ENCODE measurements around the gene BCO2. TPM values are rescaled to one million over a fixed set of nuclear protein-coding genes. Genes with fewer than 3 reads are reported as not detected.
A peak's percentile ranks its signal among the peaks of the same experiment; 100 is the strongest.

The BCO2 gene
- total and polyA plus RNA-seq, 10 of the 15 experiments (the other 5 are each of a cell fraction or from before 2014, with no cell fraction given) = 0.29 to 1.0 (median 0.57) TPM

DNA sequence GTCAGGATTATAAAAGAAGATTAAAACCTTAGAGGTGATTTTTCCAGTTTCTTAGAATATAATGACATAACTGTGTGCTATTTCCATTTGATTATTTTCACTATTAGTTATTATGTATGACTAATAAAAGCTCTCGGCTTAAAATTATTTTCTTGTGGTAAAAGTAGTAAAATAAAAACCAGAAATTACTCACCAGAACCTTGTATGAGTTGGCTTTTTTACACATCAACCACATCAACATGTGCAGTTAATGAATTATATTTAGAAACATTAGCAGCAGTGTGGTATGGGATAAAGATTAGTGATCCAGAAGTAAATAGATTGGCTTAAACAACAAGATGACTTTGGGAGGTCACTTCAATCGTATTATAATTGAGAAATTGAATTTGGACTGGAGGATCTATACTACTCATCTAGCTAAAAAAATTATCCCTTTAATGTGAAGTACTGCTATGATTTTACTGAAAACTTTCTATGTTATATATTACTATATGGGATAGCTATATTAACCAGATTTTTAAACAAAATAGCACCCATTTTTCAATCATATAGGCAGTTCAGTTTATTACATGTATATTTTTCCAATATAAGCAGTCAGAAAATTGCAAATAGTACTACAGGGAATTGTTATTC, 2.8 kb upstream of the BCO2 start (continued):
- TF ChIP-seq, protein P1, sequence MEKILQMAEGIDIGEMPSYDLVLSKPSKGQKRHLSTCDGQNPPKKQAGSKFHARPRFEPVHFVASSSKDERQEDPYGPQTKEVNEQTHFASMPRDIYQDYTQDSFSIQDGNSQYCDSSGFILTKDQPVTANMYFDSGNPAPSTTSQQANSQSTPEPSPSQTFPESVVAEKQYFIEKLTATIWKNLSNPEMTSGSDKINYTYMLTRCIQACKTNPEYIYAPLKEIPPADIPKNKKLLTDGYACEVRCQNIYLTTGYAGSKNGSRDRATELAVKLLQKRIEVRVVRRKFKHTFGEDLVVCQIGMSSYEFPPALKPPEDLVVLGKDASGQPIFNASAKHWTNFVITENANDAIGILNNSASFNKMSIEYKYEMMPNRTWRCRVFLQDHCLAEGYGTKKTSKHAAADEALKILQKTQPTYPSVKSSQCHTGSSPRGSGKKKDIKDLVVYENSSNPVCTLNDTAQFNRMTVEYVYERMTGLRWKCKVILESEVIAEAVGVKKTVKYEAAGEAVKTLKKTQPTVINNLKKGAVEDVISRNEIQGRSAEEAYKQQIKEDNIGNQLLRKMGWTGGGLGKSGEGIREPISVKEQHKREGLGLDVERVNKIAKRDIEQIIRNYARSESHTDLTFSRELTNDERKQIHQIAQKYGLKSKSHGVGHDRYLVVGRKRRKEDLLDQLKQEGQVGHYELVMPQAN (conservative IDR thresholded peaks at IDR 0.05) = no peak
- TF ChIP-seq POLR2AphosphoS2 (IDR thresholded peaks at IDR 0.05; ENCODE audit: low read depth, low read length) (no peak), SIN3A (IDR thresholded peaks at IDR 0.05; ENCODE audit: low read depth, low read length) (no peak), NFXL1 (IDR thresholded peaks at IDR 0.05; ENCODE audit: borderline replicate concordance) (no peak), NFYA (IDR thresholded peaks at IDR 0.05; ENCODE audit: borderline replicate concordance, low read depth, low read length) (no peak), ASH2L (IDR thresholded peaks at IDR 0.05; ENCODE audit: borderline replicate concordance, low read depth) (no peak), ZNF207 (IDR thresholded peaks at IDR 0.05; ENCODE audit: borderline replicate concordance) (no peak), HCFC1 (IDR thresholded peaks at IDR 0.05; ENCODE audit: low read length) (no peak), ZNF217 (IDR thresholded peaks at IDR 0.05) (peak; percentile 93), BCL11A (IDR thresholded peaks at IDR 0.05; ENCODE audit: low read depth, low read length) (peak; percentile 89; the same call in 1 of the 2 replicates), TAF1 (IDR thresholded peaks at IDR 0.05; ENCODE audit: borderline replicate concordance, low read depth, low read length) (no peak), KLF5 (IDR thresholded peaks at IDR 0.05; ENCODE audit: partially characterized antibody) (no peak), IKZF2 (IDR thresholded peaks at IDR 0.05) (peak; percentile 34 to 41; a peak in 2 of 4 replicates), NR2F1 (conservative IDR thresholded peaks at IDR 0.05) (peak; percentile 54; the same call in 1 of the 2 replicates), MYB (IDR thresholded peaks at IDR 0.05; ENCODE audit: borderline replicate concordance, low read depth, low read length) (no peak), JUND (IDR thresholded peaks at IDR 0.05; ENCODE audit: low read depth, low read length) (no peak), RUNX3 (IDR thresholded peaks at IDR 0.05; ENCODE audit: low read length) (peak; percentile 100), ETV6 (conservative IDR thresholded peaks at IDR 0.05 in 1 of 2, IDR thresholded peaks at IDR 0.05 in 1 of 2; ENCODE audit: borderline replicate concordance in 1 of 2, low read depth in 1 of 2) (no peak), CBX5 (IDR thresholded peaks at IDR 0.05; ENCODE audit: low read depth) (no peak), ZNF24 (IDR thresholded peaks at IDR 0.05) (no peak), SMARCA5 (IDR thresholded peaks at IDR 0.05) (no peak)
- TF ChIP-seq, protein P2, sequence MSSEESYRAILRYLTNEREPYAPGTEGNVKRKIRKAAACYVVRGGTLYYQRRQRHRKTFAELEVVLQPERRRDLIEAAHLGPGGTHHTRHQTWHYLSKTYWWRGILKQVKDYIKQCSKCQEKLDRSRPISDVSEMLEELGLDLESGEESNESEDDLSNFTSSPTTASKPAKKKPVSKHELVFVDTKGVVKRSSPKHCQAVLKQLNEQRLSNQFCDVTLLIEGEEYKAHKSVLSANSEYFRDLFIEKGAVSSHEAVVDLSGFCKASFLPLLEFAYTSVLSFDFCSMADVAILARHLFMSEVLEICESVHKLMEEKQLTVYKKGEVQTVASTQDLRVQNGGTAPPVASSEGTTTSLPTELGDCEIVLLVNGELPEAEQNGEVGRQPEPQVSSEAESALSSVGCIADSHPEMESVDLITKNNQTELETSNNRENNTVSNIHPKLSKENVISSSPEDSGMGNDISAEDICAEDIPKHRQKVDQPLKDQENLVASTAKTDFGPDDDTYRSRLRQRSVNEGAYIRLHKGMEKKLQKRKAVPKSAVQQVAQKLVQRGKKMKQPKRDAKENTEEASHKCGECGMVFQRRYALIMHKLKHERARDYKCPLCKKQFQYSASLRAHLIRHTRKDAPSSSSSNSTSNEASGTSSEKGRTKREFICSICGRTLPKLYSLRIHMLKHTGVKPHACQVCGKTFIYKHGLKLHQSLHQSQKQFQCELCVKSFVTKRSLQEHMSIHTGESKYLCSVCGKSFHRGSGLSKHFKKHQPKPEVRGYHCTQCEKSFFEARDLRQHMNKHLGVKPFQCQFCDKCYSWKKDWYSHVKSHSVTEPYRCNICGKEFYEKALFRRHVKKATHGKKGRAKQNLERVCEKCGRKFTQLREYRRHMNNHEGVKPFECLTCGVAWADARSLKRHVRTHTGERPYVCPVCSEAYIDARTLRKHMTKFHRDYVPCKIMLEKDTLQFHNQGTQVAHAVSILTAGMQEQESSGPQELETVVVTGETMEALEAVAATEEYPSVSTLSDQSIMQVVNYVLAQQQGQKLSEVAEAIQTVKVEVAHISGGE (CRISPR knock-in tag; IDR thresholded peaks at IDR 0.05) = no peak
- TF ChIP-seq, protein P3, sequence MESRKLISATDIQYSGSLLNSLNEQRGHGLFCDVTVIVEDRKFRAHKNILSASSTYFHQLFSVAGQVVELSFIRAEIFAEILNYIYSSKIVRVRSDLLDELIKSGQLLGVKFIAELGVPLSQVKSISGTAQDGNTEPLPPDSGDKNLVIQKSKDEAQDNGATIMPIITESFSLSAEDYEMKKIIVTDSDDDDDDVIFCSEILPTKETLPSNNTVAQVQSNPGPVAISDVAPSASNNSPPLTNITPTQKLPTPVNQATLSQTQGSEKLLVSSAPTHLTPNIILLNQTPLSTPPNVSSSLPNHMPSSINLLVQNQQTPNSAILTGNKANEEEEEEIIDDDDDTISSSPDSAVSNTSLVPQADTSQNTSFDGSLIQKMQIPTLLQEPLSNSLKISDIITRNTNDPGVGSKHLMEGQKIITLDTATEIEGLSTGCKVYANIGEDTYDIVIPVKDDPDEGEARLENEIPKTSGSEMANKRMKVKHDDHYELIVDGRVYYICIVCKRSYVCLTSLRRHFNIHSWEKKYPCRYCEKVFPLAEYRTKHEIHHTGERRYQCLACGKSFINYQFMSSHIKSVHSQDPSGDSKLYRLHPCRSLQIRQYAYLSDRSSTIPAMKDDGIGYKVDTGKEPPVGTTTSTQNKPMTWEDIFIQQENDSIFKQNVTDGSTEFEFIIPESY (IDR thresholded peaks at IDR 0.05) = no peak
- TF ChIP-seq, protein P4, sequence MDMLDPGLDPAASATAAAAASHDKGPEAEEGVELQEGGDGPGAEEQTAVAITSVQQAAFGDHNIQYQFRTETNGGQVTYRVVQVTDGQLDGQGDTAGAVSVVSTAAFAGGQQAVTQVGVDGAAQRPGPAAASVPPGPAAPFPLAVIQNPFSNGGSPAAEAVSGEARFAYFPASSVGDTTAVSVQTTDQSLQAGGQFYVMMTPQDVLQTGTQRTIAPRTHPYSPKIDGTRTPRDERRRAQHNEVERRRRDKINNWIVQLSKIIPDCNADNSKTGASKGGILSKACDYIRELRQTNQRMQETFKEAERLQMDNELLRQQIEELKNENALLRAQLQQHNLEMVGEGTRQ (IDR thresholded peaks at IDR 0.05; ENCODE audit: borderline replicate concordance, low read depth, low read length) = no peak

All from GM12878 (cell line).